Renal pelvis (tissue), 4 donors: ENCODE data around the gene PSME1. TPM values are rescaled to one million over a fixed set of nuclear protein-coding genes. Genes with fewer than 3 reads are reported as not detected.

Experiments
- DNase-seq: peaks from one replicate; pipeline ENCODE4 v3.0.0-alpha.2; 2013
- polyA plus RNA-seq, 3 donors: library from polyadenylated mRNA; unstranded; fragments of 120-200 nt; gene quantifications; one replicate each; pipeline ENCODE4 v1.2.1, GENCODE V29; 2013; ENCODE audit not compliant: insufficient read length in 3 of 3

The PSME1 gene
- polyA plus RNA-seq, 3 donors = 175 to 216 (median 196) TPM

DNA sequence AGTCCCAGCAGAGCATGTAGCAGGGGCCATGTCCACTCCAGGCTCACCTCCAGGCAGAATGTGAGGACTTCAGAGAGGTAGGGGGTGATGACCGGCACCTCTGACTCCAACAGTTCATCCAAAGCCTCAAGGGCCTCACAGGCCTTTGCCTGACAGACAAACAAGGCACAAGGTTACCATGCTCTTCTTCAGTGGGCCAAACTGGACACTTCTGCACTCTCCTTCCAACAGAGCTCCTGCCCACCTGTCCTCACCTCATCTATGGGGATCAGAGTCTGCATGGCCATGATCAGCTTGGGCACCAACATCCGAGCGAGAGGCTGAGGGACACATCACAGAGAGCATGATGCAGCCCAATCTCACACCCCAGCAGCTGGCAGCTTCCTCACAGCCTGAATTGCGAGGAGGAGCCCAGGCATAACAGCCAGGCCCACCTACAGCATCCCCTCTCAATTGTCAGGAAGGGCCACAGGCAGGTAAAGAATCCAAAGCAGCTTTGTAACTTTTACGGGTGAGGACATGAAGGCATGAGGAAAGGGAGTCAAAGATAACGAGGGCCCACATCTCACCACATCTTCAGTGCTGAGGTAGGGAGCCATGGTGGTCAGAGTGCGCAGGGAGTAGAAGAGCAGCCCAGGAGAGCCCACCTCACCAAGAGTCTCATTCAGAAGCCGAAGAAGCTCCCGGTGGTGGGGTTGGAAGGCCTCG lies 51.0 kb downstream of the PSME1 start:
- DNase-seq = no peak

DNA sequence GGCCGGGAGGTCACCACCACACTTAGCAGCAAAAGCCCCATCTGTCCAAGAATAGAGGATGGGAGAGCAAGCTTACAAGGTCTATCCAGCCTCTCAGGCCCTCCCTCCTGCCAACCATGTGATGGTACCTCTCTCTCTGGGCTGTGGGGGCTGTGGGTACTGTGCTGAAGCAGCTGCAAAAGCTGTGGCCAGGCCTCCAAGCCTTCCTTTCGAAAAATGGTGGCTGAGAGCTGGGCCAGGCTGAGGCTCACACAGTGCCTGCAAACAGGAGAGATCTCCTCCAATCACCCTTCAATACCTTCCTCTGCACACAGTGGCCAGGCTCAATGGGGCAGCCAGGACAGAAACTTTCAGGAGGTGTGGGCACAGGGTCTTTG lies 51.5 kb downstream of the PSME1 start:
- no peak for DNase-seq

Other genes with a start within 250 kb of the PSME1 start
- gene DHRS4, start 182.4 kb upstream of the PSME1 start, polyA plus RNA-seq = 10 to 100 TPM; 56.3 to 69.2 (median 65.6) TPM
- 10 to 100 TPM; 36.1 to 44.3 (median 36.8) TPM for gene DHRS4L2, start 147.3 kb upstream of the PSME1 start, polyA plus RNA-seq
- 1 to 10 TPM; 2.2 to 2.4 (median 2.4) TPM for gene CARMIL3, start 84.2 kb upstream of the PSME1 start, polyA plus RNA-seq
- under 1 TPM in 1 of 3 donors, not detected in 2; 0.24 TPM for gene CPNE6, start 64.6 kb upstream of the PSME1 start, polyA plus RNA-seq
- 10 to 100 TPM; 37.7 to 41.7 (median 40.0) TPM for gene PCK2, start 41.9 kb upstream of the PSME1 start, polyA plus RNA-seq
- 10 to 100 TPM; 82.2 to 96.2 (median 92.8) TPM for gene DCAF11, start 21.4 kb upstream of the PSME1 start, polyA plus RNA-seq
- gene NRL, start 21.2 kb upstream of the PSME1 start, polyA plus RNA-seq = 1 to 10 TPM; 2.7 to 3.2 (median 2.9) TPM
- gene FITM1, start 5.5 kb upstream of the PSME1 start, polyA plus RNA-seq = 1 to 10 TPM; 1.1 to 2.3 (median 1.5) TPM
- 10 to 100 TPM; 19.8 to 29.7 (median 21.1) TPM for gene EMC9, start 5.4 kb downstream of the PSME1 start, polyA plus RNA-seq
- 100 to 1,000 TPM; 145 to 164 (median 151) TPM for gene PSME2, start 10.4 kb downstream of the PSME1 start, polyA plus RNA-seq
- 10 to 100 TPM; 46.4 to 70.4 (median 53.4) TPM for gene RNF31, start 11.3 kb downstream of the PSME1 start, polyA plus RNA-seq
- 10 to 100 TPM; 56.8 to 68.9 (median 57.2) TPM for gene IRF9, start 25.1 kb downstream of the PSME1 start, polyA plus RNA-seq
- 10 to 100 TPM; 71.4 to 85.6 (median 80.8) TPM for gene REC8, start 35.9 kb downstream of the PSME1 start, polyA plus RNA-seq
- gene IPO4, start 52.6 kb downstream of the PSME1 start, polyA plus RNA-seq = 10 to 100 TPM; 39.6 to 48.5 (median 42.8) TPM
- 10 to 100 TPM; 45.2 to 55.8 (median 46.7) TPM for gene TM9SF1, start 59.2 kb downstream of the PSME1 start, polyA plus RNA-seq
- 10 to 100 TPM in 2 of 3 donors, 1 to 10 TPM in 1; 3.9 to 17.9 (median 14.1) TPM for gene TSSK4, start 69.5 kb downstream of the PSME1 start, polyA plus RNA-seq
- 10 to 100 TPM; 50.6 to 70.2 (median 58.2) TPM for gene CHMP4A, start 77.3 kb downstream of the PSME1 start, polyA plus RNA-seq
- 10 to 100 TPM; 13.0 to 20.1 (median 15.3) TPM for gene MDP1, start 79.9 kb downstream of the PSME1 start, polyA plus RNA-seq
- 100 to 1,000 TPM; 197 to 260 (median 254) TPM for gene NEDD8, start 96.2 kb downstream of the PSME1 start, polyA plus RNA-seq
- gene GMPR2, start 96.7 kb downstream of the PSME1 start, polyA plus RNA-seq = 100 to 1,000 TPM; 120 to 132 (median 123) TPM
- 10 to 100 TPM; 59.4 to 62.5 (median 60.9) TPM for gene TINF2, start 106.4 kb downstream of the PSME1 start, polyA plus RNA-seq
- gene TGM1, start 127.0 kb downstream of the PSME1 start, polyA plus RNA-seq = 1 to 10 TPM; 1.5 to 4.2 (median 2.5) TPM
- 10 to 100 TPM; 24.2 to 25.5 (median 25.0) TPM for gene RABGGTA, start 135.4 kb downstream of the PSME1 start, polyA plus RNA-seq
- gene DHRS1, start 163.6 kb downstream of the PSME1 start, polyA plus RNA-seq = 10 to 100 TPM; 41.6 to 68.7 (median 43.4) TPM
- 10 to 100 TPM; 28.0 to 29.7 (median 28.7) TPM for gene NOP9, start 163.7 kb downstream of the PSME1 start, polyA plus RNA-seq
- 10 to 100 TPM; 24.7 to 32.3 (median 28.3) TPM for gene CIDEB, start 171.8 kb downstream of the PSME1 start, polyA plus RNA-seq
- 1 to 10 TPM; 3.2 to 5.3 (median 4.4) TPM for gene LTB4R2, start 173.9 kb downstream of the PSME1 start, polyA plus RNA-seq
- 1 to 10 TPM; 5.0 to 7.2 (median 5.7) TPM for gene LTB4R, start 175.3 kb downstream of the PSME1 start, polyA plus RNA-seq
- gene ADCY4, start 198.9 kb downstream of the PSME1 start, polyA plus RNA-seq = 10 to 100 TPM; 19.3 to 22.6 (median 20.8) TPM
- 1 to 10 TPM; 3.3 to 4.1 (median 3.8) TPM for gene RIPK3, start 203.8 kb downstream of the PSME1 start, polyA plus RNA-seq
- 10 to 100 TPM; 60.1 to 84.6 (median 72.6) TPM for gene NFATC4, start 232.0 kb downstream of the PSME1 start, polyA plus RNA-seq